Measurements from ENCODE around the gene AGO4. TPM values are rescaled to one million over a fixed set of nuclear protein-coding genes. Genes with fewer than 3 reads are reported as not detected.

AGO4 gene
- total RNA-seq, 2 donors from 2014 or later: 6.9 to 11.9 TPM

GRCh38 chr1:35857830-35858229 is 50.0 kb downstream of the AGO4 start:
- Histone ChIP-seq H3K36me3 (replicated peaks in 1 of 2; ENCODE audit: insufficient read depth in 1 of 2, low read depth in 2 of 2) (peaks cover 0 to 6% of the 10 kb centered on the region in 2 donors), H3K4me1 (no peaks in the 10 kb centered on the region), H3K27ac (no peak overlapping the region), H3K27me3 (no peaks in the 10 kb centered on the region), H3K9me3 (no peaks in the 10 kb centered on the region), H3K4me3 (no peak overlapping the region)
- no peak for ATAC-seq
- intact Hi-C loops (cut with DNase I): no loop called here
- no peak for DNase-seq
- TF ChIP-seq CTCF (IDR thresholded peaks at IDR 0.05) (no peak), POLR2A (IDR thresholded peaks at IDR 0.05) (no peak)

GRCh38 chr1:35860696-35861095 is 52.9 kb downstream of the AGO4 start:
- TF ChIP-seq POLR2A (IDR thresholded peaks at IDR 0.05): no peak
- no peak for TF ChIP-seq CTCF (IDR thresholded peaks at IDR 0.05)
- no peak for DNase-seq
- H3K9me3 ChIP-seq: no peaks in the 10 kb centered on the region
- ATAC-seq: no peak
- H3K27me3 ChIP-seq: no peaks in the 10 kb centered on the region
- no peak overlapping the region for H3K4me3 ChIP-seq
- 67 to 81% methylated on average over 3 of the region's 3 CpGs for WGBS, 2 donors
- no peaks in the 10 kb centered on the region for H3K36me3 ChIP-seq (replicated peaks in 1 of 2; ENCODE audit: insufficient read depth in 1 of 2, low read depth in 2 of 2)
- intact Hi-C loops (cut with DNase I): no loop called here
- H3K27ac ChIP-seq: no peak overlapping the region
- no peaks in the 10 kb centered on the region for H3K4me1 ChIP-seq

- intact Hi-C loops (cut with DNase I): no loop called here
- DNase-seq: no peak
Observed at GRCh38 chr1:35863136-35863535, 55.3 kb downstream of the AGO4 start.

GRCh38 chr1:35863881-35864625 is 56.2 kb downstream of the AGO4 start:
- intact Hi-C loops (cut with DNase I): no loop called here
- ATAC-seq (no peak), DNase-seq (no peak)
- Histone ChIP-seq H3K4me1 (no peaks in the 10 kb centered on the region), H3K4me3 (no peak overlapping the region), H3K27me3 (no peaks in the 10 kb centered on the region), H3K36me3 (replicated peaks in 1 of 2; ENCODE audit: insufficient read depth in 1 of 2, low read depth in 2 of 2) (no peaks in the 10 kb centered on the region), H3K9me3 (no peaks in the 10 kb centered on the region), H3K27ac (peak overlapping the region in 1 of 4 donors; percentile 10)
- WGBS, 2 donors: 61 to 65% methylated on average over 3 of the region's 3 CpGs
- no peak for TF ChIP-seq CTCF (IDR thresholded peaks at IDR 0.05)
- TF ChIP-seq POLR2A (IDR thresholded peaks at IDR 0.05): no peak

More at GRCh38 chr1:35863136-35863535, 55.3 kb downstream of the AGO4 start:
- H3K4me3 ChIP-seq: no peak overlapping the region
- no peak for ATAC-seq
- TF ChIP-seq POLR2A (IDR thresholded peaks at IDR 0.05) (no peak), CTCF (IDR thresholded peaks at IDR 0.05) (no peak)
- H3K27me3 ChIP-seq: no peaks in the 10 kb centered on the region
- H3K27ac ChIP-seq: no peak overlapping the region
- 90 to 94% methylated on average over 1 of the region's 1 CpG for WGBS, 2 donors
- no peaks in the 10 kb centered on the region for H3K36me3 ChIP-seq (replicated peaks in 1 of 2; ENCODE audit: insufficient read depth in 1 of 2, low read depth in 2 of 2)
- no peaks in the 10 kb centered on the region for H3K4me1 ChIP-seq
- no peaks in the 10 kb centered on the region for H3K9me3 ChIP-seq

- Histone ChIP-seq H3K36me3 (replicated peaks in 1 of 2; ENCODE audit: insufficient read depth in 1 of 2, low read depth in 2 of 2) (no peaks in the 10 kb centered on the region), H3K4me3 (no peak overlapping the region), H3K4me1 (no peaks in the 10 kb centered on the region), H3K27me3 (no peaks in the 10 kb centered on the region), H3K27ac (peak overlapping the region in 1 of 4 donors; percentile 10), H3K9me3 (no peaks in the 10 kb centered on the region)
- intact Hi-C loops (cut with DNase I): no loop called here
- ATAC-seq: no peak
- TF ChIP-seq POLR2A (IDR thresholded peaks at IDR 0.05) (no peak), CTCF (IDR thresholded peaks at IDR 0.05) (no peak)
- no peak for DNase-seq
- whole genome bisulfite sequencing, 2 donors: 83 to 96% methylated on average over 5 of the region's 5 CpGs
Observed at GRCh38 chr1:35864813-35865212, 57.0 kb downstream of the AGO4 start.
